Ishikawa (cell line): ENCODE data around the gene CNTNAP1.

ENCODE experiments used
- CEBPB ChIP-seq: IDR thresholded peaks from 2 replicates; pipeline ENCODE4 v1.6.1; 2012
- CREB1 ChIP-seq: IDR thresholded peaks from 2 replicates; pipeline ENCODE4 v1.6.1; 2012; ENCODE audit warnings: low read depth
- EGR1 ChIP-seq: IDR thresholded peaks from 2 replicates; pipeline ENCODE4 v1.6.1; 2012
- EP300 ChIP-seq: IDR thresholded peaks from 2 replicates; pipeline ENCODE4 v1.6.1; 2012; ENCODE audit warnings: borderline replicate concordance
- FOXM1 ChIP-seq: IDR thresholded peaks from 2 replicates; pipeline ENCODE4 v1.6.1; 2012; ENCODE audit warnings: low read depth, borderline replicate concordance
- MAX ChIP-seq: IDR thresholded peaks from 2 replicates; pipeline ENCODE4 v1.6.1; 2012
- NFIC ChIP-seq: IDR thresholded peaks from 2 replicates; pipeline ENCODE4 v1.6.1; 2012
- RAD21 ChIP-seq: IDR thresholded peaks from 2 replicates; pipeline ENCODE4 v1.6.1; 2012; ENCODE audit warnings: low read depth
- REST ChIP-seq: IDR thresholded peaks from 2 replicates; pipeline ENCODE4 v1.6.1; 2012; ENCODE audit warnings: low read depth, mild to moderate bottlenecking
- TAF1 ChIP-seq: IDR thresholded peaks from 2 replicates; pipeline ENCODE4 v1.6.1; 2012; ENCODE audit warnings: low read depth, mild to moderate bottlenecking
- TCF12 ChIP-seq: IDR thresholded peaks from 2 replicates; pipeline ENCODE4 v1.6.1; 2012; ENCODE audit warnings: low read depth
- TEAD4 ChIP-seq: IDR thresholded peaks from 2 replicates; pipeline ENCODE4 v1.6.1; 2012
- YY1 ChIP-seq: IDR thresholded peaks from 2 replicates; pipeline ENCODE4 v1.6.1; 2012; ENCODE audit warnings: low read depth
- ZBTB7A ChIP-seq: IDR thresholded peaks from 2 replicates; pipeline ENCODE4 v1.6.1; 2012; ENCODE audit warnings: low read depth
- TF ChIP-seq, protein P1 (sequence below): IDR thresholded peaks from 2 replicates; pipeline ENCODE4 v1.6.1; 2012

CNTNAP1 gene

GRCh38 chr17:42685831-42686230, 3.5 kb downstream of the CNTNAP1 start:
- TF ChIP-seq FOXM1 (no peak), TAF1 (no peak), MAX (no peak), RAD21 (no peak), EP300 (no peak), CREB1 (no peak), TEAD4 (no peak), YY1 (no peak), CEBPB (no peak), TCF12 (no peak), NFIC (no peak), EGR1 (no peak), ZBTB7A (no peak)
- TF ChIP-seq, protein P1, sequence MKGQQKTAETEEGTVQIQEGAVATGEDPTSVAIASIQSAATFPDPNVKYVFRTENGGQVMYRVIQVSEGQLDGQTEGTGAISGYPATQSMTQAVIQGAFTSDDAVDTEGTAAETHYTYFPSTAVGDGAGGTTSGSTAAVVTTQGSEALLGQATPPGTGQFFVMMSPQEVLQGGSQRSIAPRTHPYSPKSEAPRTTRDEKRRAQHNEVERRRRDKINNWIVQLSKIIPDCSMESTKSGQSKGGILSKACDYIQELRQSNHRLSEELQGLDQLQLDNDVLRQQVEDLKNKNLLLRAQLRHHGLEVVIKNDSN: no peak

DNA sequence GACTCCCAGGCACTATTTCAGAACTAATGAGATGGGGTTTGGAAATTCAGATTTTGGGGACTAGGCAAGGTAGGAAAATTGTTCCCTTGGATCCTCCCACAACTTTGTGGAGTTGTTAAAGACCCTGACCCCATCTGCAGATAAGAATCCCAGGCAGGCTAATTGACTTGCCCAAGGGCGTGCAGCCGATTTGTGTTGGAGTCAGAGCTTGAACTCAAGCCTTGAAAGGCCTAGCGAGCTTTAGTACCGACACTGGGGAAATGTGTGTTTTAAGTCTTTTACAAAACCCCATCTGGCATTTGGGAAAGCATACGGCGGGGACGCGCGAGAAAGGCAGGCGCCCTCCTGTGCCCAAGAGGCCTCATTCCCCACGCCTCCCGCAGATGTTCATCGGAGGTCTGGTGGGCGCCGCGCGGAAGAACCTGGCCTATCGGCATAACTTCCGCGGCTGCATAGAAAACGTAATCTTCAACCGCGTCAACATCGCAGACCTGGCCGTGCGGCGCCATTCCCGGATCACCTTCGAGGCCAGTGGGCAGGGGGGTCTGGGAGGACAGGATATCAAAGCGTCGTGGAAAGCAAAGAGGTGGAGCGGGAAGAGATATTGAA, 4.3 kb downstream of the CNTNAP1 start:
- TF ChIP-seq NFIC: no peak

DNA sequence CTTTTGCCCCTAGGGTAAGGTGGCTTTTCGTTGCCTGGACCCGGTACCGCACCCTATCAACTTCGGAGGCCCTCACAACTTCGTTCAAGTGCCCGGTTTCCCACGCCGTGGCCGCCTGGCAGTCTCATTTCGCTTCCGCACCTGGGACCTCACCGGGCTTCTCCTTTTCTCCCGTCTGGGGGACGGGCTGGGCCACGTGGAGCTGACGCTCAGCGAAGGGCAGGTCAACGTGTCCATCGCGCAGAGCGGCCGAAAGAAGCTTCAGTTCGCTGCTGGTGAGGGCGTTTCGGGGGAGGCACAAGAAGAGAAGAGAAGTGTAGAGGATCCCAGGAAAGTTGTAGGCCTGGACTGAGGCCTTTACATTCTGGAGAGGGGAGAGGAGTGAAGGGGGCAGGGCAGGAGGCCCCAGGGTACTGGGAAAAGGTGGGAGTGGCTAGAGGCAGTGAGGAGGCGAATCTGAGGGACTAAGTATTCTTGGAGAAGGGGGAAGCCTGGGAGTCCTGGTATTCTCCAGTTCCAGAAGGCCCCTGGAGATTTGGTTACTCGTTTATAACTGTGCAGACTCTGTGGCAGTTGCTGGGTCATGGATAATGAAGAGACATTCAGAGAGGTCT, 5.5 kb downstream of the CNTNAP1 start:
- no peak for TF ChIP-seq YY1
- no peak for TF ChIP-seq REST
- no peak for TF ChIP-seq CREB1

DNA sequence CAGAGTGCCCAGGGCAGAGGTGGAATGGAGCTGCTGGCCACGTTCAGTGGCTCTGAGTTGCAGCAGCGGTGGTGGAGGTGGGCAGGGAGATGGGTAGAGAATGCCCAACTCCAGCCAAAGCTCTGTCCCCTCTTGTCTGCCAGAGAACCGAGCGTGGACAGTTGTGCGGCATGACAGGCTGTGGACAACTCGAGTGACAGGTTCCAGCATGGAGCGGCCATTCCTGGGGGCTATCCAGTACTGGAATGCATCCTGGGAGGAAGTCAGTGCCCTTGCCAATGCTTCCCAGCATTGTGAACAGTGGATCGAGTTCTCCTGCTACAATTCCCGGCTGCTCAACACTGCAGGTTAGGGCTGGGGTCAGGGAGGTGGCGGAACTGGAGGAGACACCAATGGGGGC, 8.3 kb downstream of the CNTNAP1 start:
- TF ChIP-seq, protein P1: no peak
- no peak for TF ChIP-seq RAD21

- TF ChIP-seq NFIC (no peak), CEBPB (no peak), CREB1 (no peak), FOXM1 (no peak), REST (no peak), EGR1 (no peak), TAF1 (no peak), MAX (no peak), EP300 (no peak), YY1 (no peak), RAD21 (no peak), ZBTB7A (no peak), TCF12 (no peak), TEAD4 (no peak)
- TF ChIP-seq, protein P1: no peak
These were observed 8.8 kb downstream of the CNTNAP1 start for GRCh38 chr17:42691021-42691545.

DNA sequence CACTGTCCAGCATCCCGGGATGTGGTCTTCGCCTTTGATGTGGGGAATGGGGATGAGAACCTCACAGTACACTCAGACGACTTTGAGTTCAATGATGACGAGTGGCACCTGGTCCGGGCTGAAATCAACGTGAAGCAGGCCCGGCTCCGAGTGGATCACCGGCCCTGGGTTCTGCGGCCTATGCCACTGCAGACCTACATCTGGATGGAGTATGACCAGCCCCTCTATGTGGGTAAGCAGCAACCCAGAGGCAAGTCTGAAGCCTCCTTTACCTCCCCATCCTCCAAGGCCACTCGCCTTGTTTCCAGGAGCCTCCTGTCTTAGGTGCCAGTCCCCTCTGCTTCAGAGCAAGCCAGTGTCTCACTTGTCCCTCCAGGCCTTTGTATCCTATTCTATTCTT, 10.2 kb downstream of the CNTNAP1 start:
- TF ChIP-seq, protein P1: no peak
- TF ChIP-seq EP300 (no peak), YY1 (no peak), CREB1 (no peak), CEBPB (no peak), MAX (no peak), TAF1 (no peak), TEAD4 (no peak)
